NCI-H1092 treated with DMSO at 0.1 percent for 48 hours (cell line): ENCODE results near the gene EXOC6.
"Not testable (repeated sequence)": the region's sequence is repeated elsewhere in the genome, so short reads cannot be mapped to it uniquely, and the experiment has no call there.

Source experiments
- DNase-seq: peaks from one replicate; lab custom pipeline; 2025; lab: John Stamatoyannopoulos, UW

The EXOC6 gene

DNA sequence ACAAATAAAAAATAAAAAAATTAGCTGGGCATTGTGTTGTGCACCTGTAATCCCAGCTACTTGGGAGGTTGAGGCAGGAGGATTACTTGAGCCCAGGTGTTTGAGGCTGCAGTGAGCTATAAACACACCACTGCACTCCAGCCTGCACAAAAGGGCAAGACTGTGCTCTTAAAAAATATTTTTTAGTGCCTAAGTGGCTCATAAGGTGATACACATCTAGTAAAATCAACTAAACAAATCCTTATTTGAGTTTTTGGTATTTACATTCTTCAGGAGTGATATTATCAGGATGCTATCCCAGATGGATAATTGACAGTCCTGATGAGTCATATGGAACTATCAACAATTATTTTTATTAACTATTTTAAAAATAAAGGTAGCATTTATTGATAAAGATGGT lies 93.9 kb downstream of the EXOC6 start:
- DNase-seq = no peak

DNA sequence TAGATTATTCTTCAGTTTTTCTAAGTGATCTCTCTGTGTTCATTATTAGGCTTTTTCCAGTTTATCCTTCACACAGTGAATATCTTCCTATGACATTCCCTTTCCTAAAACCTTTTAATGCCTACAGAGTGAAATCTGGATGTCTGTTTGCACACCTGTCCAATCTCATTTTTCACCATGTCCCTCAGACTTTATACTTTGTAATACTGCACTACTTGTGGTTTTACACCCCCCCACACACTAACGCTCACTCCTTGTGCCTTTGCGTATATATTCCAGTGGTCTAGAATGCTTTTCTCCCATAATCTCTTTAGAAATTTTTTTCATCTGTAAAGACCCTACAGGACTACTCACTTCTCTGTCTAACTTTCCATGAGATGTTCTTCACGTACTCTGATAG lies 98.2 kb downstream of the EXOC6 start:
- no peak for DNase-seq

DNA sequence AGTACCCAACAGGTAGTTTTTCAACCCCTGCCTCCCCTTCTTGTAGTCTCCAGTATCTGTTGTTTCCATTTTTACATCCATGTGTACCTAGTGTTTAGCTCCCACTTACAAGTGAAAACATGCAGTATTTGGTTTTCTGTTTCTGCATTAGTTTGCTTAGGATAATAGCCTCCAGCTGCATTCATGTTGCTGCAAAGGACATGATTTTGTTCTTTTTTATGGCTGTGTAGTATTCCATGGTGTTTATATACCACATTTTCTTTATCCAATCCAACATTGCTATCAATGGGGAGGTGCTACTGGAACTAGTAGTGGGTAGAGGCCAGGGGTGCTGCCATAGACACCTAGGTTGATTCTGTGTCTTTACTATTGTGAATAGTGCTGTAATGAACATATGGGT lies 104.3 kb downstream of the EXOC6 start:
- not testable (repeated sequence) for DNase-seq

DNA sequence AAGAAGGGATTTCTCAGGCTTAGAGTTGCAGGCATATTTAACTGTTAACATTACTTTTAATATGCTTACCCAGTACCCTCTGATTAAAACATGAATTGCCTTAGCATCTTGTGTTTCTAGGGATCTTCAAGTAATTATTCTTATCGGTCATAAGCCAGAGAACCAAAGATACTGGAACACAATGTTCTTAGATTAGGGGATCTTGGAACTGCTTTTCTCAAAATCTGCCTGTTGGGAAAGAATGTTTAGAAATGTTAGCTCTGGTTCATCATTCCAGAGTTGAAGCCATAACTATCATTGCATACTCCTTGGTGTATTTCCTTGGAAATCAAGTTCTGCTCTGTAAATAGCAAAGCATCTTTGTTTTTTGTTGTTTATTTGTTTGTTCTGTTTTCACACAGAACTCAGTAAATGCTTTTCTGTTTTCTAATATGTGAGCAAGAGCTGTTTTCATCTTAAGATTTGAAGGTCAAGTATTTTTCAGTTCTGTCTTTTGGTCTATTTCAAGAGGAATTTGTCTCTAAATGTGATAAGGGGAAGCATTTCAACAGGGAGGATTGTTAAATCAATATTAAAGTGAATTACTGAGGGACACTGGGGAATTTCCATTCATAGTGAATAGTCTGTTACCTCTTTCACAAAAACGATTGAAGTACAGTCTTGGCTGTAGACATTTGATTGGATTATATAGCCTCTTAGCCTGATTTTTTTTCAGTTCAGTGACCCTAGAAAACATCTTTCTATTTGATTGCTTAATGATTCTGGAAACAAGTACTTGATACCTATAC lies 109.1 kb downstream of the EXOC6 start:
- DNase-seq = peak; percentile 1

DNA sequence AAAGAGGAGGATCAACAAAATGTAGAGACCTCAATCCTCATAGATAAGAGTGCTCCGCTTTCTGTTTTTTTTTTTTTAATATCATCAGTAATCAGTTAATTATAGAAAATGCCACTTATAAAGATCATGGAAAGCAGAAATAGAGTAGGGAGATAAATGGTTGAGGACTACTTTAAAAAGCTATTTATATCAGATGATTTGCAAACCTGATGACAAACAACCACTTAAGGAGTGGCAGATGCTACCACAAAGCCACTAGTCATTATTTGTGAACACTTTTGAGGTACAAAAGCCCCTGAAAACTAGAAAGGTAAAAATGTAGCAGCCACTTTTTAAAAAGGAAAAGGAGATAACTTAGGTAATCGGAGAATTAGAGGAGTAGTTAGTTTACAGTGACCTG lies 113.3 kb downstream of the EXOC6 start:
- no peak for DNase-seq

DNA sequence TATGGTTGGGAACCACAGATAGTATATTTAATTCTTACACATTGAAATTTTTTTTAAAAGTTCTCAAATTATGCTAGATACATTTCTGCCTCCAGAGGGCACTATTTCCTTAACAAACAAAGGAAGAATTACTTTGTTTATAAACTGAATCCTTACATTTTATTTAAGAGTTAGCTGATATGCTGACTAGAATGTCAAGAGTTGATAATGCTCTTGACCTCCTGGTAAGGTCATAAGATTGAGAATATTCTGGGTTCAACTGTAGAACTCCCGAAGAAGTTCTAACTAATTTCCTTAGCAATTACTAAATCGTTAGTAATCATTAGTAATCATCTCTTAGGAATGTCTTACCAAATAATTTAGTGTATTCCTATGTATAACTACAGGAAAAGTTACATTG lies 117.0 kb downstream of the EXOC6 start:
- DNase-seq = no peak

DNA sequence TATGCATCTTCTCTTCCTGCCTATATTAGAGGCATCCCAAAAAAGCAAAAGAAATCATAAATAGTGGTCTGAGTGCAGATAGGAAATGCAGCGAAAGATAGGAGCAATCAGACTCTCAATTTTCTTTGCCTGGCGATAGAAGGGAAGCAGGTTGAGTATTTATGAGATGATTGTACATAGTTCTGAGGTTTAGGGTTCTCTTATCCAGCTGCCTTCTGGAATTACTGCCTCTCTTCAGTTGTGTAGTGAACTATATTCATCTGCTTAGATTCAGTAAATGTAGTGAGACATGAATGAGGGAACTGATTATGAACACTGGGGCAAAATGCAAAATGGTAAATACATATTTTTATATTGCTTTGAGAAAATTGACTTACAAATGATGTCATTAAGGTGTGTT lies 119.3 kb downstream of the EXOC6 start:
- no peak for DNase-seq

DNA sequence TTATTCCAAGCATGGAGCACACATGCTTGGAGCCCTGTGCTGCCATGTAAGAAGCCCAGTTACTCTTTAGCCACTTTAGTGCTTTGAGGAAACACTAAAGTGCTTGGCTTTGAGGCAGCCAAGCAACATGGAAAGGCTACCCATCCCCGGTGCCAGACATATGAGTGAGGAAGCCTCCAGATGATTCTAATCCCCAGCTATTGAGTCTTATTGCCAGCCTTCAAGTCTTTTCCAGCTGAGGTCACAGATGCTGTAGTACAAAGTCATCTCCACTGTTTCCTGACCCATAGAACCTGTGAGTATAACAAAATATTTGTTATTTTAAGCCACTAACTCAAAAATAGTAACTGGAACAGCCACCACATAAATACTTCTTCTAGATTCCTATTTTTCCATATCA lies 120.8 kb downstream of the EXOC6 start:
- no peak for DNase-seq

DNA sequence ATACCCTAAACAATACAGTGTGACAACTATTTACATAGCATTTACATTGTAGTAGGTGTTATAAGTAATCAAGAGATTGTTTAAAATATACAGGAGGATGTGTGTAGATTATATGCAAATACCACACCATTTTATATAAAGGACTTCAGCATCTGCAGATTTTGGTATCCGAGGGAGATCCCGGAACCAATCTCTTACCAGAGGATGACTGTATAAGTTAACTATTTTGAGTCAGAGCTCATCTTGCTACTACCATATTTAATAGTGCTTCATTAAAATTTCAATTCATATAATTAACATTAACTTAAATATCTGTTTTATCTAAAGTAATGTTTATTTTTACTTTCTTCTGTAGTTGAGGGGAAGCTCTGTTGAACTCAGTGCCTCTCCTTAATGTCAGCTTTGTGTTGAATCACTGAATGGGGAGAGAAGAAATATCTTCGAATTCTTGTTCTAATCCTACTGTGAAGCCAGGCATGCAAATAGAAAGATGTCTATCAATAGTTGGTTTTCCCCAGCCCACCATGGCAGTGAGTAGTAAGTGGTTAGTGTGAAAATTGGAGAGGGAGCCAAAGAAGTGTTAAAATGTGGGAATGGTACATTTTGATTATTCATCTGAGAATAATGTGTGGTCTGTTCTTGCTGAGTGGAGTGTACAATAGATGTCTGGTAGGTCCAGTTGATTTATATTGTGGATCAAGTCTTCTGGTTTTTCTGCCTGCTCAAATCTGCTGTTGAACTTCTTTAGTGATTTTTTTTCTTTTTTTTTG lies 122.2 kb downstream of the EXOC6 start:
- DNase-seq = no peak

DNA sequence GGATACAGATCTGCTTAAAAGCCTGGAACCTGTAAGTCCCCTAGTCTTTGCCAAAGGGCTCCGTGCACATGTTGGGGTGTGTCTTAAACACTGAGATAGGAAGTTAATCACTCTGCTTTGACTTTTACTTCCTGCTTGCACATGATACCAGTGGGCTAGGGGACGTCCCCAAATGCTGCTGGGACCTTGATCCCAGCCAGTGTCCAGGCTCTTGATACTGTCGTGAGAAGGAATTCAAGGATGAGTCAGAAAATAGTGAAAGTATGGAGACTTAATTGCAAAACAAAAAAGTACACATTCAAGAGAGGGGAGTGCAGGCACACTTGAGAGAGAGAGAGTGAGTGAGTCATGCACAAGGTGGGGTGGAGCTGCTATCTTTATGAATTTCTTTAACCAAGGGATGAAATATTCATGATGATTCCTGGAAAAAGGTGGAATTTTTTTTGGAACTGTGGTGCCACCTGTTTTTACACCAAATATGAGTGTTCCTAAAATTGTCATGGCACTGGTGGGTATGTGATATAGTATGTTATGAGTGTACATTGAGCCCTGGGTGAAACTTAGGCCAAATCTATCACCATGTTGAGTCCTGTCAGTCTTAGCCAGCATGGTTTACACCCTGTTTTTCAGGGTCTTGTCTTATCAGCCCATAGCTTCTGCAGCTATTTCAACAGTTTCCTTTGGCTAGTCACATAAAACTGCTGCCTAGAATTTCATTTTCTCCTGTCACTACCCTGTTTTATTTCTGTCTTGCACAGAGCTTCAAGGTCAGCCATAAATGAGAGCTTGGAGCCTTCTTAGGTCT lies 123.9 kb downstream of the EXOC6 start:
- DNase-seq = no peak

DNA sequence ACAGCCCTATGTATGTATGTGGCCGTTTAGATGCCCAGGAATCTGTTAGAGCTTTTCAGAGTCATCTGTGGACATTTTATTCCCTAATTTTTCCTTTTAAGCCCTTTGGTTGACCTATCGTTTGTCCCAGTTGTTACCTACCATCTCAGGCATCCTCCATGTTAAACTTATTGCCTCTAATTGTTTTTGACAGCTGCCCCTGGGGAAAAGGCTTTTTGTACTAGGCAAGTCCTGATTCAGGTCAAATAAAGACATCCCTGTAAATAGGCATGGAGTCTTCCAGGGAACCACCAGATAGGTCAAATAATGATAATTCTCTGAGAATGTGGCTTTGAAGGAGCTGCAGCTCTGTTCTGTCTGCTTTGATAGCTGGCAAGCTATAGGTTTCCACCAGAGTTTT lies 124.6 kb downstream of the EXOC6 start:
- no peak for DNase-seq

DNA sequence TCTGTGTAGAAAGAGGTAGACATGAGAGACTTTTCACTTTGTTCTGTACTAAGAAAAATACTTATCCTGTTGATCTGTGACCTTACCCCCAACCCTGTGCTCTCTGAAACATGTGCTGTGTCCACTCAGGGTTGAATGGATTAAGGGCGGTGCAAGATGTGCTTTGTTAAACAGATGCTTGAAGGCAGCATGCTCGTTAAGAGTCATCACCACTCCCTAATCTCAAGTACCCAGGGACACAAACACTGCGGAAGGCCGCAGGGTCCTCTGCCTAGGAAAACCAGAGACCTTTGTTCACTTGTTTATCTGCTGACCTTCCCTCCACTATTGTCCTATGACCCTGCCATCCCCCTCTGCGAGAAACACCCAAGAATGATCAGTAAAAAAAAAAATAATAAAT lies 128.0 kb downstream of the EXOC6 start:
- not testable (repeated sequence) for DNase-seq

DNA sequence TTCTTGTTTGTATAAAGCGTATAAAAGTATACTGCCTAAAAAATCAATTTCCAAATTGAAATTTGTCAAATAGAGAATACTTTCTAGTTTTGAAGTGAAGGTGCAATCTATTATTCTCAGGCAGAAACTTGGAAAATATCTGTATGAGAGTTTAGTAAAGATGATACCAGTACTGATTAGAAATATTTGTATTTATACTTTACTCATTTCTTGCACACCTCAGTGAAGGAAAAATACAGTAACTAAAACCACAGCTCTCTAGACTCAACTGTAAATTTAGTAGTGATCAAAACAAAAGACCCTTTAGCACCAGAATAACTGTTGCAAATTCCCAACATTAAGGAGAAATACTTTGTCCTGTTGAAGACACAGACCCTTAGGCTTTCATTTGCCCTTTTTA lies 140.9 kb downstream of the EXOC6 start:
- no peak for DNase-seq

DNA sequence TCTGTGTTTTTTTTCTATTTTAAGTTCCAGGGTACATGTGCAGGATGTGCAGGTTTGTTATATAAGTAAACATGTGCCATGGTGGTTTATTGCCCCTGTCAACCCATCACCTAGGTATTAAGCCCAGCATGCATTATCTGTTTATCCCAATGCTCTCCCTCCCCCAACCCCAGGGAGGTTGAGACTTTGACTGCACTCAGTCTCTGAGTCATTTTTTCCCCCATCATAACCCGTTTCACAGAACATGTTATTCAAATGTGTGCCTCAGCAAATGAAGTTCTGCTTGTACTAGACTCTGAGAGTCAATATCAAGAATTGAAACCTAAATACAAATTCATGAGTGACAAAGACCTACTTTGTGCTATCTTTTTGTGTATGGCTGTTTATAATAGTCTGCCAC lies 142.3 kb downstream of the EXOC6 start:
- DNase-seq = no peak

DNA sequence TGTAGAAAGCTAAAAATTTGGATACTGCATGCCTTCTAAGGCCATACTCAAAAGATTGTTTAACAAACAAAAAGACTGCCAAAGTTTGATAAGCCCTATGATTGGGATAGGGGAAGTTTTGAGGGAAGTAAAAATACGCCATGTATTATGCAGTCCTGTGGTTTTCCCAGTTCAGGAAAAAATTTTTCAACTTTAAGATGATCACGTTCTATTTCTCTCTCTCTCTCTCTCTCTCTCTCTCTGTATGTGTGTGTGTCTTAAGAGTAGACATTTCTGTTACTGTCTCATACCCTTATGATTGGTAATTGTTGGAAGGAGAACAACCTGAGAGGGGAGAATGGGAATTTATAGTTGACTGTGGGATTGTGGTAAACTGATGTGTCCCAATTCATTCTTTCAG lies 143.2 kb downstream of the EXOC6 start:
- no peak for DNase-seq

DNA sequence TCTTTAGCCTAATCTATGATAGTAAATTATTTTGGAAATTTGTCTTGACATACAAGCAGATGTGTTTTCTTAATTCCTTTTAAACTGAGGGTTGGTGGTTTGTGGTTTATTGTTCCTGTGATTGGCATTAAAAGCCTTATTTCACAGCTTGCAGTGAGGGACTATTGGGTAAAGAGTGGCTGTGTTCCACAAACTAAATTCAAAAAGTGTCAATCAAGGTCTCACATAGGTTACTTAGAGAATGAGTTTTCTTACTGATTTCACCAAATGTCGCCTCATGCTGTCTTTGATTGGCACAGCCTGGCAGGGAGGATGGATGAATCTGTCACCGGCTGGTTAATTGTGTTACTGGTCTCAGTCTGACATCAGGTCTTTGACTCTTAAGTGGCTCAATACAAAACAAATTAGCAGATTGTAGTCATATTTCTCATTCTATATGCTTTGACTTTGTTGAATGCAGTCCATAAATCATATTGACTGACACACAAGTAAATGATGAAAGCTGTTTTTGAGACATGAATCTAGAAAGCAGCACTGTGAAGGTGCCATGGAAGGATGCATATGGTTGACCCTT lies 145.5 kb downstream of the EXOC6 start:
- DNase-seq = no peak

DNA sequence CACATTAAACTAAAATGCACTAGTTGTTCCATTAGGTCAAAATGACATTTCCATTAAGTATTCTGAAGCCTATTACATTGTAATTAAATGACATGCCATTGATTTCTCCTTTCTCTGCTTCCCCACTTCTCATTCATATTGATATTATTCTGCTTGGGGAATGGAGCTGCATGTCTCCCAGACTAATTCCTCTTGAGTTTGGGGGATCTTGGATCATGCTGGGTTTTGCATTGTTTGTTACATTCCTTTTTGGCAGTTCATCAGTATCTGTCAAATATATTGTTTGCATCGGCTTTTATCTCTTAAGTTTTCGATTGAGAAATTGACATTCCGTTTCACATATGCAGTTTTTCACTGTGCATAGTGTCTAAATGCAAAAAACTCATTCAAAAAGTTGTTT lies 147.2 kb downstream of the EXOC6 start:
- no peak for DNase-seq

DNA sequence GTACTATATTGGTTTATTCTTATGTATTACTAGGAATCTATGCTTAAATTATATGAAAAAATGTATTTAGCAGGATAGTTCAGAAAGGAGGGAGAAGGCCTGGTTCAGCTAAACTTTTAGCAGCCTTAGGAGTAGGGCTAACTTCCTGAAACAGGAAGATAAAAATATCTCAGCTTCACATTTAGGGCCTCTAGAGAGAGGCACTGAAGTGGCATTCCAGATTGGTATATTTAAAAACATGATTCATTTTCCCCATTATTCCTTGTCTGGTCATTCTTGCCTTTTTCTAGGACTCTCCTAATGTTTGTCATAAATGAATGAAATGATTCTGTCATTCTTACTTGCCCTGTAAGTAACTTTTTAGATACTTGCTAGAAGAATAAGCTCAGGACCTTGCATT lies 149.3 kb downstream of the EXOC6 start:
- DNase-seq = no peak

DNA sequence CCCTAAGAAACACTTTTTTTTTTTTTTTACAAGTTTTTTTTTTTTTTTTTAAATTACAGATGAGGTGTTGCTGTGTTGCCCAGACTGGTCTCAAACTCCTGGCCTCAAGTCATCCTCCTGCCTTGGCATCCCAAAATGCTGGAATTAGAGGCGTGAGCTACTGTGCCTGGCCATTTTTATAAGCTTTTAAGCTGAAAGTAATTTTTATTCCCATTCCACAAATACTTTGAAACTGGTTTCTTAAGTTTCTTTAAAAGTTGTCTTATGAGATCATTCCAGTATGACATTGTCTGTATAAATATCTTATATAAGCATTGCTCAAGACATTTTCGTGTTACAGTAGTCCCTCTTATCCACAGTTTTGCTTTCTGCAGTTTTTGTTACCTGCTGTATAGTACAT lies 150.9 kb downstream of the EXOC6 start:
- DNase-seq = no peak

DNA sequence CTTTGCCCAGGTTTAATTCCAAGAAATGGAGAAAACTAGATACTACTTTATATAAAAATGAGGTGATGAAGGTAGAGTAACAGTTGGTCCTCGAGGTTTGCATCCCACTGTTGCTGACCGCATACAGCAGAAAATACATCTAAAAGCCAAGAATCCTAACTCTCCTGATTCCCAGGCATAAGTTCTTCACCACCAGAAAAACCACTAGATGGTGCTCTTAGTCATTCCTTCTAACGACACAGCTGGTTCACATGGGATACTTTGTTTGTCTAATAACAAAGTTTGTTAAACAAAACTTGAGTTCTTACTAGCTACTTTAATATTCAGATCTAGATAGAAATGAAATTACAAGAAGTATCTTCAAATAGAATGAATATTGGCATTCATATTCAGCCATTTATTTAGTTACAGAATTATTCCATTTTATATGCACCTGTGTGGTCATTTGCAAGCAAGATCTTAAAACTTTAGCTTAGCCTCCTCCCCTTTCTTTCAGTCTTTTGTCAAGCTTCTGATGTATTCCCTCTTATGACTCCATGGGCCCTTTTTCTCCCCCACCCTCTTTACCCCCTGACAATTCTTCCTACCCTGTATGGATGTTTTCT lies 158.2 kb downstream of the EXOC6 start:
- DNase-seq = peak; percentile 25

DNA sequence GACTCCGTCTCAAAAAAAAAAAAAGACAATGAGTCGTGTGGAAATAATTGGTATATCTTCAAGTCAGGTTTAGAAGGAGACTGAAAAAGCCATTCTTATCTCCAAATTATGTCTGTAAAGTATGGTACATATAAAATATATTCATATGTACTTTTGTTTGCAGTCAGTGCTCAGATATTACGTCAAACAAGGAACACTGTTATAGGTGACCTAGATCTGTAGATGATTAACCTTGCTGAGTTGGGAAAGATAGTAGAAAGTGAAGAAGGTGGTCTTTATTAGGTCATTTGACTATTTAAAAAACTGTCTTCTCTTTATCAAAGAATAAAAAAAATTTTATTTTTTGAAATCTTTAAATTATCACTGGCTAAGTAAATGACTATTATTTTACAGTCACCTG lies 167.4 kb downstream of the EXOC6 start:
- no peak for DNase-seq

DNA sequence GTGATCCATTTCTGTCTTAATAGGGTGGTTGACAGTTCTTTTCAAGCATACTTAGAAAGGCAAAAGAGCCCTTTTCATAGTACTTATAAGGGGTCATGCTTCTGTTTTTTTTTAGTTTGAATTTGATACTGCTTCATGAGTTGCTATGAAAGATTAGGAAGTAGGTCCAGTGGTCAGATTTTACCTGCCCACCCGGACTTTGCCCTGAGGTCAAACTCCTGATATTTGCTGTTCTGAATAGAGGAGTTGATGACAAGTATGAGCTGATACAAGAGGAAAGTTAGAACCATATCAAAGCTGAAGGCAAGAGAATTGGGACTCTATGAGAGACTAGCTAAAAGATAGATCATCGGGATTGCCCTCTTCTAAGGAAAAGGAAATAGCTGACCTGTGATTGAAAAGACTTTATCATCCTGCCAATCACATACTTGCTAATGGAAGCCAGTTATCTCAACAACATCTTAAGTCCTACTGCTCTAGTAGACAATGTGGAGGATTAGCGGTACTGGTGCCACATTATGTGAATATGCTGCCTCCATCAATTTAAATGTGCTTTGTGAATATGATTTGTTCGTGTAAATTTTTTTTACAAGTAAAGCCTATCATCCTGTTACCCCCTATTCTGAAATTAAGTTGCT lies 174.8 kb downstream of the EXOC6 start:
- DNase-seq = no peak
